Stimulated activated CD4-positive, alpha-beta T cell treated with anti-CD3 and anti-CD28 coated beads, Interleukin-15, amount 100 ng/mL, for 48 hours (primary cell): ENCODE measurements around the gene IL21R.
"Not testable (repeated sequence)": the region's sequence is repeated elsewhere in the genome, so short reads cannot be mapped to it uniquely, and the experiment has no call there.

ENCODE experiments used
- DNase-seq, 2 donors: peaks; one replicate each; pipeline ENCODE4 v3.0.0-alpha.2; 2020; ENCODE audit warnings: low read depth in 2 of 2

The IL21R gene

GRCh38 chr16:27400751-27401620 lies 988 bp upstream of the IL21R start:
- DNase-seq, result no peak

GRCh38 chr16:27402569-27402963 lies 592 bp downstream of the IL21R start:
- DNase-seq, result no peak

DNA sequence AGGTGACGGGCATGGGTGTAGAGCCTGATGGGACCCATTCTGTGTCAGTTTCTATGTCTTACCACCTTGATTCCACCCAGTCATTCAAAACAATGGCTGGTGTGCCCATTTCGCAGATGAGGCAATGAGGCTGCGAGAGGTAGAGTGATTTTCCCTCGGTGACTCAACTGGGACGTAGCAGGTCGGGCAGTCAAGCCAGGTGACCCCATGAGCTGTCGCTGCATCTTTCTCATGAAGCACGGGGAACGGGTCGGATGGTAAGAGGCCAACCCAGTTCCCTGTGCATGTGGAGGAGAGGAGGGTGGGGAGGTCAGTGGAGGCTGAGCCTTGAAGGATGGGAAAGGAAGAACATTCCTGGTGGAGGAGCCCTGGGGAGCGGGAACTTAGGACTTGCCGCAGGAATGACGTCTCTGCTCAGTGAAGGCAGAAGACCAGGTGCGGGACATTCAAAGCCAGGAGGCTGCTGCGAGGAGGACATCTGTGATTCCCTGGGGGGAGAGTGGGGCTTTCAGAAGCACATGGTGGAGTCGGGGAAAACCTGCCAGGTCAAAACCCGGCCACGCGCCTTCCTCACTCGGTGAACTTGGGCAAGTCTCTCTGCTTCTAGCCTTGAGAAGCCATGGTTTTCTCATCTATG lies 1.1 kb downstream of the IL21R start:
- DNase-seq, result peak in 1 of 2 donors; percentile 38

- DNase-seq, result no peak
Measured at GRCh38 chr16:27403601-27403992, 1.6 kb downstream of the IL21R start.

- no peak for DNase-seq
Measured at GRCh38 chr16:27404163-27404823, 2.3 kb downstream of the IL21R start.

DNA sequence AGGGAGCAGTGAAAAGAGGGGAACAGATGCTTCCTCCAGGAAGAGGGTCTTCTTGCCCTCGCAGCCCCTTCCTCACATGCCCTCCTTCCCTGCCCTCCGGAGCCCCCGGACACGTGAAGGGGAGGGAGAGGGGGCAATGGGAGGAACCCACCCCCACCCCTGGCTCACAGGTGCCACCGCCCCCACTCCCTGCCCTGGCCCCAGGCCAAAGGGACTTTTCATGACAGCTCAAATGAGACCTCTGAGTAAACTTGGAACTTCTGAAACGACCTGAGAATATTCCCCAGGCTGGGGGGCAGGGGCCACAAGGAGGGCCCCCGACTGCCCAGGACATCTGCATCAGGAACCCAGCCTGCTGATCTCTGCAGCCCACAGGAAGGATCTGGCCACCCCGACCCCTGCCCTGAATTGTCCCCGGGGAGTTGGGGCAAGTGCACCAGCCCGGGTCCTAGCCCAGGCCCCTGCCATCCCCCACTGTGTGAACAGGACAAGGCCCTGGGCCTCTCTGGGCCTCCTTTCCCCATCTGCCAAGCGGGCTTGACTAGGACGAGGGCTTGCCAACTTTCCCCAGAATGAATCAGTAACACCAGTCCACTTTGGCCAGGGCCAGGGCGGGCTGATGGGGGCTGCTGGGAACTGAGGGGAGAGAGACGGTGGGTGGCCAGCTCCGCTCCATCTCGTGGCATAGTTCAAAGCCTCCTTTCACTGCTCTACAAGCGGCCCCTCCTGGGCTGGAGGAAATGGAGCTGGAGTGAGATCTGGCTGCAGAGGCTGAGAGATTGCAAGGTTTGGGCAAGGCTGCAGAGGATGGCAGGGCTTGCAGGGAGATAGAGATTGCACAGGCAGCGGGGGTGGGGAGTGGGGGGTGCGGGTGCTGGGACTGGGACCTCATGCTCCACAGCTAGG lies 3.8 kb downstream of the IL21R start:
- DNase-seq, result peak; percentile 59 to 76

- no peak for DNase-seq
Measured at GRCh38 chr16:27406511-27407128, 4.6 kb downstream of the IL21R start.

- DNase-seq, result no peak
Measured at GRCh38 chr16:27407133-27407532, 5.2 kb downstream of the IL21R start.

GRCh38 chr16:27408012-27408601 lies 6.1 kb downstream of the IL21R start:
- DNase-seq, result peak in 1 of 2 donors; percentile 47

- DNase-seq, result no peak
Measured at GRCh38 chr16:27408602-27409031, 6.6 kb downstream of the IL21R start.

DNA sequence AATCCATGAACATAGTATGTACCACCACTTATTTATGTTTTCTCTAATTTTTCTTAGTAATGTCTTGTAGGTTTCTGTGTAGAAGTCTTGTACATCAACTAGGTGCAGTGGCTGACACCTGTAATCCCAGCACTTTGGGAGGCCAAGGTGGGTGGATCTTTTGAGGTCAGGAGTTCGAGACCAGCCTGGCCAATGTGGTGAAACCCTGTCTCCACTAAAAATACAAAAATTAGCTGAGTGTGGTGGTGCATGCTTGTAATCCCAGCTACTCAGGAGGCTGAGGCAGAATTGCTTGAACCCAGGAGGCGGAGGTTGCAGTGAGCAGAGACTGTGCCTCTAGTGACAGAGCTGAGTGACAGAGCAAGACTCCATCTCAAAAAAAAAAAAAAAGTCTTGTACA lies 8.0 kb downstream of the IL21R start:
- not testable (repeated sequence) for DNase-seq

DNA sequence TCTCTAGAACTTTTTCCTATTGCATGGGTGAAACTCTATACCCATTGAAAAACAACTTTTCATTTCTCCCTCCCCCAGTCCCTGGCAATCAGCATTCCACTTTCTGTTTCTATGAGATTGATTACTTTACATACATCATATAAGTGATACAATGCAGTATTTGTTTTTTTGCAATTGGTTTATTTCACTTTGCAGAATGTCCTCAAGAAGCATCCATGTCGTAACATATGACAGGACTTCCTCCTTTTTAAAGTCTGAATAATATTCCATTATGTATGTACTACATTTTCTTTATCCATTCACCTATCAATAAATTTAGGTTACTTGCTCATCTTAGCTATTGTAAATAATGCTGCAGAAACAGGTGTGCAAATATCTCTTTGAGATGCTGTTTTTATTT lies 8.8 kb downstream of the IL21R start:
- no peak for DNase-seq

GRCh38 chr16:27413956-27414355 lies 12.0 kb downstream of the IL21R start:
- DNase-seq, result no peak

DNA sequence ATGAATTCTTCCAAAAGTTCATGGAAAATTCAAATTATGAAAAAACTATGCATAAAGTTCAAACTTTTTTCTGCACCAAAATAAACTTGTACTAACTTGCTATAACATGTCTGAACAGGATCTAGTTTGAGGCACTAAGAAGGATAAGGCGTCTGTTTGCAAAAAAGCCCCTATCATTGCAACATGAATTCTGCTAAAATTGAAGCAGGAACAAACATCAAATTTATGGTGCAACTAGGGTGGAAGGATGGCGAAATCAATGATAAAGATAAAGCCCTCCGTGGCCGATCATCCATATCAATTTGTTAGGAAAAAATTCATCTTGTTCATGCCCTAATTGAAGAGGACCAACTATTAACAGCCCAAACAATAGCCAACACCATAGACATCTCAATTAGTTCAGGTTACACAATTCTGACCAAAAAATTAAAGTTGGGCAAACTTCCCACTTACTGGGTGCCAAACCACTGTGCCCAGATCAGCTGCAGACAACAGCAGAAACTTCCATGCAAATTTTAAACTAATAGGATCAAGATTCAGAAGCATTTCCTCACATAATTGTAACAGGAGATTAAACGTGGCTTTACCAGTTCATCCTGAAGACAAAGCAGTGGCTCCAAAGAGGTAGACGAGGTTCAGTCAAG lies 12.9 kb downstream of the IL21R start:
- no peak for DNase-seq

DNA sequence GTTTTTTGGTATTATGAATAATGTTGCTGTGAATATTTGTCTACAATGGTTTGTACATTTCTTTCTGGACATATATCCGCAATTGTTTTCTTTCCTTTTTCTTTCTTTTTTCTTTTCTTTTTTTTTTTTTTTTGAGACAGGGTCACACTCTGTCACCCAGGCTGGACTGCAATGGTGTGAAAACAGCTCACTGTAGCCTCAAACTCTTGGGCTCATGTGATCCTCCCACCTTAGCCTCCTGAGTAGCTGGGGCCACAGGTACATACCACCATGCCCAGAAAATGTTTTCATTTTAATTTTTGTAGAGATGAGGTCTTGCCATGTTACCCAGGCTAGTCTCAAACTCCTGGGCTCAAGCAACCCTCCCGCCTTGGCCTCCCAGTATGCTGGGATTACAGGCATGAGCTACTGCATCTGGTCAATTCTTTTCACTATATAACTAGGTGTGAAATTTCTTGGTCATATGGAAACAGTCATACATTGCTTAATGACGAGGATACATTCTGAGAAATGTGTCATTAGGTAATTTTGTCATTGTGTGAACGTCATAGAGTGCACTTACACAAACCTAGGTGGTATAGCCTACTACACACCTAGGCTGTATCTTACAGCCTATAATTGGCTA lies 15.2 kb downstream of the IL21R start:
- no peak for DNase-seq

GRCh38 chr16:27421961-27422740 lies 20.2 kb downstream of the IL21R start:
- DNase-seq, result no peak

DNA sequence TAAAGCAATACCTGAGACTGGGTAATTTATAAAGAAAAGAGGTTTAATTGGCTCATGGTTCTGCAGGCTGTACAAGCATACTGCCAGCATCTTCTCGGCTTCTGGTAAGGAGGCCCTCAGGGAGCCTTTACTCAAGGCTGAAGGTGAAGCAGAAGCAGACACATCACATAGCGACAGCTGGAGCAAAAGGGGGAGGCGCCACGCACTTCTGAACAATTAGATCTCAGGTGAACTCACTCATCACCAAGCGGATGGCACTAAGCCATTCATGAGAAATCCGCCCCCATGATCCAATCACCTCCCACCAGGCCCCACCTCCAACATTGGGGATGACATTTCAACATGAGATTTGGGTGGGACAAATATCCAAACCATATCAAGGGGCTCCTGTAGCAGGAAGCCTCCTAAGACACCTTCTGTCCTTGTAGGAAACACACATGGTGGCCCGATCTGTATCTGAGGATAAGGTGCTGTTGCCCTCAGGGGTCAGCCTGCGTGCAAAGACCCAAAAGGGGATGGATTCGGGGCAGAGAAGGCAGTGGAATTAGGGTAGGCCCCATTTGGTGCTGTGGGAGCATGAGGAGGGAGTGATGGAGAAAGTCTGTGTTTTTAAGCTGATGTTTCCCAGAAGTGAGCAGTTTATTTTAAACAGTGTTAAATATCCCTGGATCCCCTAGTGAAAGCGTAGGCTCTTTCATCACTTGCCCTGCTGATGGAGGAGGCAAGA lies 23.0 kb downstream of the IL21R start:
- no peak for DNase-seq

- no peak for DNase-seq
Measured at GRCh38 chr16:27425961-27426360, 24.0 kb downstream of the IL21R start.
